HG03432 (cell line): ENCODE data around the gene MCFD2.
A peak's percentile ranks its signal among the peaks of the same experiment; 100 is the strongest.

Experiments
- ATAC-seq: cut with Tn5 transposase; IDR thresholded peaks from one replicate; pipeline ENCODE4 v1.9.1; 2021; ENCODE audit warnings: mild to moderate bottlenecking, moderate library complexity; ENCODE audit not compliant: unreplicated experiment

MCFD2 gene

GRCh38 chr2:46939626-46940359 is 24.2 kb upstream of the MCFD2 start:
- no peak for ATAC-seq

GRCh38 chr2:46937471-46937901 is 21.9 kb upstream of the MCFD2 start:
- no peak for ATAC-seq

GRCh38 chr2:46936566-46936965 is 21.0 kb upstream of the MCFD2 start:
- no peak for ATAC-seq

GRCh38 chr2:46935071-46935470 is 19.5 kb upstream of the MCFD2 start:
- no peak for ATAC-seq

GRCh38 chr2:46929612-46930011 is 14.0 kb upstream of the MCFD2 start:
- no peak for ATAC-seq

GRCh38 chr2:46926863-46927262 is 11.3 kb upstream of the MCFD2 start:
- no peak for ATAC-seq

GRCh38 chr2:46925474-46926351 is 10.1 kb upstream of the MCFD2 start:
- no peak for ATAC-seq

GRCh38 chr2:46924608-46925007 is 9.0 kb upstream of the MCFD2 start:
- ATAC-seq: no peak

- no peak for ATAC-seq
Measured at GRCh38 chr2:46924038-46924437, 8.4 kb upstream of the MCFD2 start.

- ATAC-seq: no peak
Measured at GRCh38 chr2:46923041-46923528, 7.5 kb upstream of the MCFD2 start.

GRCh38 chr2:46922606-46923005 is 7.0 kb upstream of the MCFD2 start:
- ATAC-seq: no peak

- ATAC-seq: no peak
Measured at GRCh38 chr2:46921676-46922448, 6.3 kb upstream of the MCFD2 start.

- no peak for ATAC-seq
Measured at GRCh38 chr2:46917628-46918027, 2.0 kb upstream of the MCFD2 start.

- ATAC-seq: peak; percentile 90
Measured at GRCh38 chr2:46915811-46916630, 415 bp upstream of the MCFD2 start.

GRCh38 chr2:46914578-46915230 is 902 bp downstream of the MCFD2 start:
- ATAC-seq: no peak

- no peak for ATAC-seq
Measured at GRCh38 chr2:46913471-46914381, 1.9 kb downstream of the MCFD2 start.

- peak; percentile 95 for ATAC-seq
Measured at GRCh38 chr2:46909771-46910419, 5.7 kb downstream of the MCFD2 start.

- ATAC-seq: no peak
Measured at GRCh38 chr2:46909150-46909549, 6.5 kb downstream of the MCFD2 start.
